MG63 (cell line): ENCODE data around the gene SLC22A1. TPM values are rescaled to one million over a fixed set of nuclear protein-coding genes. Genes with fewer than 3 reads are reported as not detected.
"Not testable (repeated sequence)": the region's sequence is repeated elsewhere in the genome, so short reads cannot be mapped to it uniquely, and the experiment has no call there.

Experiments used
- DNase-seq: peaks from one replicate; pipeline ENCODE4 v3.0.0-alpha.2; 2020
- H3K27me3 ChIP-seq: fragments of 250-450 bp; sonication (Bioruptor Pico); 2 replicates; pipeline ENCODE4 v1.5.1; 2020; ENCODE audit warnings: mild to moderate bottlenecking, moderate library complexity
- H3K36me3 ChIP-seq: fragments of 250-450 bp; sonication (Bioruptor Pico); 2 replicates; pipeline ENCODE4 v1.5.1; 2020; ENCODE audit warnings: mild to moderate bottlenecking, moderate library complexity
- H3K4me3 ChIP-seq: fragments of 250-450 bp; sonication (Bioruptor Pico); 2 replicates; pipeline ENCODE4 v1.5.1; 2020; ENCODE audit warnings: mild to moderate bottlenecking, moderate library complexity
- H3K9me3 ChIP-seq: fragments of 250-450 bp; sonication (Bioruptor Pico); 2 replicates; pipeline ENCODE4 v1.5.1; 2020; ENCODE audit warnings: mild to moderate bottlenecking, moderate library complexity
- total RNA-seq: library from RNA; depleted of rRNA; stranded (reverse); fragments of >200 nt; shearing (Covaris generic); gene quantifications from 2 replicates; pipeline ENCODE4 v1.2.3, GENCODE V29; 2014; ENCODE audit warnings: low replicate concordance

Gene SLC22A1
- total RNA-seq, 1 experiment from 2014 or later, result not detected

GRCh38 chr6:160129881-160130615 lies 8.4 kb downstream of the SLC22A1 start:
- no peak for DNase-seq
- Histone ChIP-seq H3K4me3 (no peak overlapping the region), H3K27me3 (no peaks in the 10 kb centered on the region), H3K9me3 (no peaks in the 10 kb centered on the region), H3K36me3 (no peaks in the 10 kb centered on the region)

- no peaks in the 10 kb centered on the region for H3K27me3 ChIP-seq
- H3K36me3 ChIP-seq, result no peaks in the 10 kb centered on the region
- no peaks in the 10 kb centered on the region for H3K9me3 ChIP-seq
- DNase-seq, result no peak
- no peak overlapping the region for H3K4me3 ChIP-seq
Observed at GRCh38 chr6:160130729-160131484, 9.3 kb downstream of the SLC22A1 start.

- Histone ChIP-seq H3K9me3 (no peaks in the 10 kb centered on the region), H3K27me3 (no peaks in the 10 kb centered on the region), H3K4me3 (no peak overlapping the region), H3K36me3 (no peaks in the 10 kb centered on the region)
- no peak for DNase-seq
Observed at GRCh38 chr6:160131636-160132296, 10.2 kb downstream of the SLC22A1 start.

- Histone ChIP-seq H3K4me3 (no peak overlapping the region), H3K36me3 (no peaks in the 10 kb centered on the region), H3K27me3 (no peaks in the 10 kb centered on the region), H3K9me3 (no peaks in the 10 kb centered on the region)
- no peak for DNase-seq
Observed at GRCh38 chr6:160132297-160132637, 10.7 kb downstream of the SLC22A1 start.

- Histone ChIP-seq H3K27me3 (no peaks in the 10 kb centered on the region), H3K36me3 (no peaks in the 10 kb centered on the region), H3K9me3 (no peaks in the 10 kb centered on the region), H3K4me3 (no peak overlapping the region)
- no peak for DNase-seq
Observed at GRCh38 chr6:160132776-160133338, 11.2 kb downstream of the SLC22A1 start.

GRCh38 chr6:160133441-160134336 lies 12.1 kb downstream of the SLC22A1 start:
- Histone ChIP-seq H3K9me3 (no peaks in the 10 kb centered on the region), H3K4me3 (no peak overlapping the region), H3K36me3 (no peaks in the 10 kb centered on the region), H3K27me3 (no peaks in the 10 kb centered on the region)
- DNase-seq, result no peak

GRCh38 chr6:160134337-160134751 lies 12.7 kb downstream of the SLC22A1 start:
- not testable (repeated sequence) for H3K36me3 ChIP-seq, H3K27me3 ChIP-seq, H3K9me3 ChIP-seq, H3K4me3 ChIP-seq, DNase-seq

GRCh38 chr6:160134779-160135547 lies 13.3 kb downstream of the SLC22A1 start:
- no peak for DNase-seq
- no peaks in the 10 kb centered on the region for H3K27me3 ChIP-seq
- no peak overlapping the region for H3K4me3 ChIP-seq
- no peaks in the 10 kb centered on the region for H3K9me3 ChIP-seq
- H3K36me3 ChIP-seq, result no peaks in the 10 kb centered on the region

GRCh38 chr6:160135907-160136655 lies 14.5 kb downstream of the SLC22A1 start:
- H3K27me3 ChIP-seq, result no peaks in the 10 kb centered on the region
- no peaks in the 10 kb centered on the region for H3K9me3 ChIP-seq
- H3K36me3 ChIP-seq, result no peaks in the 10 kb centered on the region
- no peak for DNase-seq
- H3K4me3 ChIP-seq, result no peak overlapping the region

GRCh38 chr6:160137130-160137988 lies 15.7 kb downstream of the SLC22A1 start:
- DNase-seq, result no peak
- H3K36me3 ChIP-seq, result no peaks in the 10 kb centered on the region
- H3K9me3 ChIP-seq, result no peaks in the 10 kb centered on the region
- H3K4me3 ChIP-seq, result no peak overlapping the region
- no peaks in the 10 kb centered on the region for H3K27me3 ChIP-seq

- Histone ChIP-seq H3K9me3 (no peaks in the 10 kb centered on the region), H3K27me3 (no peaks in the 10 kb centered on the region), H3K4me3 (no peak overlapping the region), H3K36me3 (no peaks in the 10 kb centered on the region)
- DNase-seq, result peak; percentile 28
Observed at GRCh38 chr6:160137989-160138835, 16.6 kb downstream of the SLC22A1 start.

- H3K27me3 ChIP-seq, result no peaks in the 10 kb centered on the region
- no peak for DNase-seq
- H3K9me3 ChIP-seq, result no peaks in the 10 kb centered on the region
- no peaks in the 10 kb centered on the region for H3K36me3 ChIP-seq
- H3K4me3 ChIP-seq, result no peak overlapping the region
Observed at GRCh38 chr6:160138839-160139419, 17.3 kb downstream of the SLC22A1 start.

- no peaks in the 10 kb centered on the region for H3K36me3 ChIP-seq
- H3K9me3 ChIP-seq, result no peaks in the 10 kb centered on the region
- DNase-seq, result no peak
- no peak overlapping the region for H3K4me3 ChIP-seq
- no peaks in the 10 kb centered on the region for H3K27me3 ChIP-seq
Observed at GRCh38 chr6:160139420-160139851, 17.8 kb downstream of the SLC22A1 start.
